H9 (cell line): ENCODE results near the gene TLN1. TPM values are rescaled to one million over a fixed set of nuclear protein-coding genes. Genes with fewer than 3 reads are reported as not detected.

Source experiments
- DNase-seq: peaks from one replicate; pipeline ENCODE4 v3.0.0-alpha.2; 2017
- H2AFZ ChIP-seq: one replicate; pipeline ENCODE4 v1.6.1; 2013; ENCODE audit warnings: mild to moderate bottlenecking, low read length, control low read depth, moderate library complexity
- H2AK5ac ChIP-seq: 2 replicates; pipeline ENCODE4 v1.6.1; 2013; ENCODE audit warnings: low read length, control low read depth, mixed read lengths; ENCODE audit not compliant: insufficient read length
- H2BK120ac ChIP-seq: one replicate; pipeline ENCODE4 v1.6.1; 2013; ENCODE audit warnings: low read depth, mild to moderate bottlenecking, low read length, control low read depth, inconsistent platforms; ENCODE audit not compliant: poor library complexity, severe bottlenecking
- H2BK12ac ChIP-seq: 2 replicates; pipeline ENCODE4 v1.6.1; 2013; ENCODE audit warnings: low read length, control low read depth, mixed read lengths, low read depth; ENCODE audit not compliant: insufficient read length
- H2BK15ac ChIP-seq: 2 replicates; pipeline ENCODE4 v1.6.1; 2013; ENCODE audit warnings: low read depth, low read length, control low read depth
- H2BK20ac ChIP-seq: one replicate; pipeline ENCODE4 v1.6.1; 2013; ENCODE audit warnings: low read depth, mild to moderate bottlenecking, low read length, control low read depth, inconsistent platforms; ENCODE audit not compliant: poor library complexity, severe bottlenecking
- H2BK5ac ChIP-seq: 2 replicates; pipeline ENCODE4 v1.6.1; 2013; ENCODE audit warnings: low read length, control low read depth, mixed read lengths; ENCODE audit not compliant: insufficient read length
- H3K14ac ChIP-seq: 2 replicates; pipeline ENCODE4 v1.6.1; 2013; ENCODE audit warnings: low read length, control low read depth; ENCODE audit not compliant: insufficient read depth
- H3K18ac ChIP-seq: 2 replicates; pipeline ENCODE4 v1.6.1; 2013; ENCODE audit warnings: low read depth, mild to moderate bottlenecking, mixed read lengths, low read length, control low read depth; ENCODE audit not compliant: insufficient read length
- H3K23ac ChIP-seq: 2 replicates; pipeline ENCODE4 v1.6.1; 2013; ENCODE audit warnings: low read length, control low read depth, mixed read lengths, low read depth; ENCODE audit not compliant: insufficient read length
- H3K23me2 ChIP-seq: 2 replicates; pipeline ENCODE4 v1.6.1; 2013; ENCODE audit warnings: low read depth, mild to moderate bottlenecking, mixed read lengths, low read length, control low read depth; ENCODE audit not compliant: insufficient read length, poor library complexity, severe bottlenecking
- H3K27ac ChIP-seq: 2 replicates; pipeline ENCODE4 v1.5.1; 2013; ENCODE audit warnings: low read length, control low read depth, mixed read lengths, low read depth; ENCODE audit not compliant: insufficient read length
- H3K27me3 ChIP-seq: 2 replicates; pipeline ENCODE4 v1.6.1; 2013; ENCODE audit warnings: low read length, control low read depth, inconsistent platforms; ENCODE audit not compliant: insufficient read depth
- H3K4ac ChIP-seq: 2 replicates; pipeline ENCODE4 v1.6.1; 2013; ENCODE audit warnings: low read depth, mild to moderate bottlenecking, control low read depth, inconsistent platforms, low read length, moderate library complexity
- H3K4me1 ChIP-seq: 2 replicates; pipeline ENCODE4 v1.6.1; 2013; ENCODE audit warnings: low read length, control low read depth, inconsistent platforms; ENCODE audit not compliant: insufficient read depth
- H3K4me2 ChIP-seq: 2 replicates; pipeline ENCODE4 v1.6.1; 2013; ENCODE audit warnings: low read length, control low read depth, mixed read lengths; ENCODE audit not compliant: insufficient read length, insufficient read depth
- H3K56ac ChIP-seq: 2 replicates; pipeline ENCODE4 v1.6.1; 2013; ENCODE audit warnings: low read depth, mild to moderate bottlenecking, mixed read lengths, low read length, control low read depth; ENCODE audit not compliant: insufficient read length
- H3K79me1 ChIP-seq: 2 replicates; pipeline ENCODE4 v1.6.1; 2013; ENCODE audit warnings: low read depth, mild to moderate bottlenecking, moderate library complexity, low read length, control low read depth, inconsistent platforms; ENCODE audit not compliant: insufficient read depth, poor library complexity, severe bottlenecking
- H3K79me2 ChIP-seq: 2 replicates; pipeline ENCODE4 v1.6.1; 2013; ENCODE audit warnings: low read length, control low read depth, inconsistent platforms; ENCODE audit not compliant: insufficient read depth
- H3K9ac ChIP-seq: 2 replicates; pipeline ENCODE4 v1.6.1; 2013; ENCODE audit warnings: low read length, control low read depth, mixed read lengths; ENCODE audit not compliant: insufficient read length; ENCODE audit errors: extremely low read depth
- H3K9me3 ChIP-seq: one replicate; pipeline ENCODE4 v1.6.1; 2013; ENCODE audit warnings: low read depth, low read length, inconsistent platforms; ENCODE audit not compliant: control insufficient read depth
- H3T11ph ChIP-seq: one replicate; pipeline ENCODE4 v1.6.1; 2013; ENCODE audit warnings: mild to moderate bottlenecking, low read length, control low read depth, inconsistent platforms
- H4K20me1 ChIP-seq: one replicate; pipeline ENCODE4 v1.6.1; 2013; ENCODE audit not compliant: control insufficient read depth, insufficient read length, insufficient read depth
- H4K5ac ChIP-seq: 2 replicates; pipeline ENCODE4 v1.6.1; 2013; ENCODE audit warnings: low read depth, mild to moderate bottlenecking, mixed read lengths, low read length, control low read depth; ENCODE audit not compliant: insufficient read length
- H4K8ac ChIP-seq: replicated peaks from 2 replicates; pipeline ENCODE4 v1.6.1; 2013; ENCODE audit warnings: low read length, control low read depth, mixed read lengths, low read depth; ENCODE audit not compliant: insufficient read length
- H4K91ac ChIP-seq: 2 replicates; pipeline ENCODE4 v1.6.1; 2013; ENCODE audit warnings: low read depth, mild to moderate bottlenecking, moderate library complexity, mixed read lengths, low read length, control low read depth; ENCODE audit not compliant: insufficient read length
- H3K27ac Mint-ChIP-seq, 3 experiments: 2 replicates in 2 of 3; 3 replicates in 1 of 3; pipeline ENCODE4 v1.8.0; 2020 to 2021; ENCODE audit warnings: mixed read lengths in 3 of 3, mild to moderate bottlenecking in 1 of 3, moderate library complexity in 1 of 3
- H3K27me3 Mint-ChIP-seq: 2 replicates; pipeline ENCODE4 v1.8.0; 2021; ENCODE audit warnings: low read depth, mild to moderate bottlenecking, moderate library complexity, mixed read lengths
- H3K36me3 Mint-ChIP-seq, 3 experiments: 2 replicates in 2 of 3; 3 replicates in 1 of 3; pipeline ENCODE4 v1.8.0; 2020 to 2021; ENCODE audit warnings: low read depth in 3 of 3, mixed read lengths in 3 of 3; ENCODE audit not compliant: insufficient read depth in 1 of 3
- H3K4me1 Mint-ChIP-seq, 2 experiments: 2 replicates each; pipeline ENCODE4 v1.8.0; 2020; ENCODE audit warnings: mixed read lengths in 2 of 2
- H3K4me3 Mint-ChIP-seq, 2 experiments: 2 replicates in 1 of 2; 3 replicates in 1 of 2; pipeline ENCODE4 v1.8.0; 2020 to 2021; ENCODE audit warnings: mild to moderate bottlenecking in 2 of 2, mixed read lengths in 2 of 2, moderate library complexity in 1 of 2
- H3K9me3 Mint-ChIP-seq, 2 experiments: 2 replicates in 1 of 2; 3 replicates in 1 of 2; pipeline ENCODE4 v1.8.0; 2020; ENCODE audit warnings: mild to moderate bottlenecking in 2 of 2, mixed read lengths in 2 of 2, moderate library complexity in 1 of 2
- CTCF ChIP-seq: fragments of 200-600 bp; sonication (generic); conservative IDR thresholded peaks from 3 replicates; pipeline ENCODE4 v1.8.0; 2021; ENCODE audit warnings: antibody characterized with exemption, mild to moderate bottlenecking
- WGBS: extraction: QIAGEN DNeasy Blood & Tissue Kit; methylation state at CpG from one replicate; pipeline ENCODE4 v1.1.7; 2013; ENCODE audit warnings: missing lambda C conversion rate, low lambda C conversion rate, mixed read lengths; ENCODE audit not compliant: insufficient read length; ENCODE audit errors: extremely low coverage; 5-methylcytosine and 5-hydroxymethylcytosine counted together
- total RNA-seq: library from RNA; stranded (reverse); gene quantifications from 2 replicates; pipeline ENCODE4 v1.2.1, GENCODE V29; 2021

TLN1 gene
- total RNA-seq, 1 experiment from 2014 or later = 102 TPM

- no peak overlapping the region for H3K27ac Mint-ChIP-seq
- Histone ChIP-seq H3K23ac (no peak overlapping the region), H2BK120ac (no peak overlapping the region), H3K4me2 (no peak overlapping the region), H4K20me1 (no peaks in the 10 kb centered on the region), H3T11ph (no peak overlapping the region), H3K23me2 (no peaks in the 10 kb centered on the region), H3K56ac (no peak overlapping the region), H2BK15ac (no peak overlapping the region), H3K27ac (no peak overlapping the region), H2BK12ac (no peak overlapping the region), H3K14ac (no peak overlapping the region), H3K18ac (no peak overlapping the region), H3K9ac (no peak overlapping the region), H3K79me2 (no peaks in the 10 kb centered on the region), H2BK20ac (no peak overlapping the region), H2BK5ac (no peak overlapping the region), H4K91ac (no peak overlapping the region), H4K8ac (no peak overlapping the region), H4K5ac (no peak overlapping the region), H2AK5ac (no peak overlapping the region), H3K4ac (no peak overlapping the region), H3K79me1 (no peaks in the 10 kb centered on the region), H3K27me3 (no peaks in the 10 kb centered on the region), H2AFZ (no peak overlapping the region), H3K9me3 (no peaks in the 10 kb centered on the region), H3K4me1 (no peaks in the 10 kb centered on the region)
- H3K27me3 Mint-ChIP-seq = no peaks in the 10 kb centered on the region
- WGBS = no CpG with 5 or more reads among the region's 14 CpGs
- peaks cover 2 to 10% (median 5%) of the 10 kb centered on the region in 3 experiments; a peak in 6 of 7 replicates for H3K36me3 Mint-ChIP-seq
- H3K4me3 Mint-ChIP-seq = no peak overlapping the region
- H3K4me1 Mint-ChIP-seq = no peaks in the 10 kb centered on the region; a peak in 1 of 4 replicates
- no peaks in the 10 kb centered on the region for H3K9me3 Mint-ChIP-seq
- DNase-seq = no peak
- TF ChIP-seq CTCF = no peak
These were observed 34.5 kb downstream of the TLN1 start for GRCh38 chr9:35697486-35697885.
